Smooth muscle cell (in vitro differentiated cells): ENCODE results near the gene LPIN3. TPM values are rescaled to one million over a fixed set of nuclear protein-coding genes. Genes with fewer than 3 reads are reported as not detected.

Experiments used
- DNase-seq: peaks from one replicate; lab custom pipeline; 2025; ENCODE audit not compliant: unreplicated experiment; lab: John Stamatoyannopoulos, UW
- H2AFZ ChIP-seq: fragments of 200-600 bp; sonication (generic); 2 replicates; pipeline ENCODE4 v1.6.0; 2016; ENCODE audit warnings: antibody characterized with exemption, low read depth, mild to moderate bottlenecking
- H3F3A ChIP-seq: fragments of 200-600 bp; sonication (generic); 2 replicates; pipeline ENCODE4 v1.6.0; 2017; ENCODE audit warnings: antibody characterized with exemption, low read depth
- H3K27ac ChIP-seq: fragments of 200-600 bp; sonication (generic); 2 replicates; pipeline ENCODE4 v1.5.1; 2016; ENCODE audit warnings: low read depth, mild to moderate bottlenecking
- H3K27me3 ChIP-seq: fragments of 200-600 bp; sonication (generic); 2 replicates; pipeline ENCODE4 v1.6.1; 2016; ENCODE audit warnings: low read depth, mild to moderate bottlenecking
- H3K36me3 ChIP-seq: fragments of 200-600 bp; sonication (generic); 2 replicates; pipeline ENCODE4 v1.5.1; 2016; ENCODE audit warnings: low read depth
- H3K4me1 ChIP-seq: fragments of 200-600 bp; sonication (generic); 2 replicates; pipeline ENCODE4 v1.5.1; 2016; ENCODE audit warnings: low read depth
- H3K4me2 ChIP-seq: fragments of 200-600 bp; sonication (generic); 2 replicates; pipeline ENCODE4 v1.6.0; 2016; ENCODE audit warnings: mild to moderate bottlenecking
- H3K4me3 ChIP-seq: fragments of 200-600 bp; sonication (generic); 2 replicates; pipeline ENCODE4 v1.5.1; 2016; ENCODE audit warnings: mild to moderate bottlenecking
- H3K79me2 ChIP-seq: fragments of 200-600 bp; sonication (generic); 2 replicates; pipeline ENCODE4 v1.6.0; 2016; ENCODE audit warnings: low read depth, mild to moderate bottlenecking
- H3K9ac ChIP-seq: fragments of 200-600 bp; sonication (generic); 2 replicates; pipeline ENCODE4 v1.6.0; 2016; ENCODE audit warnings: low read depth
- H3K9me3 ChIP-seq: fragments of 200-600 bp; sonication (generic); replicated peaks from 2 replicates; pipeline ENCODE4 v1.5.1; 2016; ENCODE audit warnings: low read depth
- H4K20me1 ChIP-seq: fragments of 200-600 bp; sonication (generic); 2 replicates; pipeline ENCODE4 v1.6.0; 2016; ENCODE audit warnings: low read depth
- CTCF ChIP-seq: fragments of 200-600 bp; sonication (generic); IDR thresholded peaks from 2 replicates; pipeline ENCODE4 v1.5.1; 2017; ENCODE audit warnings: borderline replicate concordance, mild to moderate bottlenecking, antibody characterized with exemption; ENCODE audit not compliant: insufficient read depth, poor library complexity, severe bottlenecking
- WGBS: methylation state at CpG from one replicate; pipeline ENCODE4 v1.1.7; 2016; ENCODE audit warnings: low lambda C conversion rate; 5-methylcytosine and 5-hydroxymethylcytosine counted together
- polyA plus RNA-seq: library from polyadenylated mRNA; unstranded; fragments of >200 nt; fragmentation: Nextera tagmentation; extraction: Ambion mirVana; gene quantifications from 2 replicates; pipeline ENCODE4 v1.2.1, GENCODE V29; 2016
- total RNA-seq: library from RNA; depleted of rRNA; stranded (reverse); fragments of >200 nt; gene quantifications from 2 replicates; pipeline ENCODE4 v1.2.3, GENCODE V29; 2014

Gene LPIN3
- total and polyA plus RNA-seq, 2 experiments from 2014 or later, result 6.9 to 12.5 TPM

- H3K27me3 ChIP-seq, result no peaks in the 10 kb centered on the region
- no peak overlapping the region for H3K9ac ChIP-seq
- no peak overlapping the region for H3K4me3 ChIP-seq
- no peak for DNase-seq
- 96% methylated on average over 9 of the region's 9 CpGs for WGBS
- no peak overlapping the region for H3K4me2 ChIP-seq
- H3F3A ChIP-seq, result no peaks in the 10 kb centered on the region
- H3K79me2 ChIP-seq, result no peaks in the 10 kb centered on the region
- H2AFZ ChIP-seq, result no peak overlapping the region
- TF ChIP-seq CTCF, result no peak
- H3K9me3 ChIP-seq, result no peaks in the 10 kb centered on the region
- H4K20me1 ChIP-seq, result no peaks in the 10 kb centered on the region
- H3K36me3 ChIP-seq, result no peaks in the 10 kb centered on the region
- no peak overlapping the region for H3K27ac ChIP-seq
- peaks cover 6% of the 10 kb centered on the region for H3K4me1 ChIP-seq
Observed at GRCh38 chr20:41342474-41343464, 2.1 kb downstream of the LPIN3 start.

GRCh38 chr20:41344477-41344876, 3.9 kb downstream of the LPIN3 start:
- H4K20me1 ChIP-seq, result no peaks in the 10 kb centered on the region
- H3K27ac ChIP-seq, result no peak overlapping the region
- H3K9me3 ChIP-seq, result no peaks in the 10 kb centered on the region
- no peaks in the 10 kb centered on the region for H3K27me3 ChIP-seq
- no peaks in the 10 kb centered on the region for H3K36me3 ChIP-seq
- WGBS, result 76% methylated on average over 4 of the region's 4 CpGs
- peaks cover 6% of the 10 kb centered on the region for H3K4me1 ChIP-seq
- H3K9ac ChIP-seq, result no peak overlapping the region
- H3F3A ChIP-seq, result no peaks in the 10 kb centered on the region
- no peak for DNase-seq
- no peak overlapping the region for H3K4me3 ChIP-seq
- no peaks in the 10 kb centered on the region for H3K79me2 ChIP-seq
- peak overlapping the region; percentile 22 for H3K4me2 ChIP-seq
- no peak for TF ChIP-seq CTCF
- H2AFZ ChIP-seq, result no peak overlapping the region

- Histone ChIP-seq H3K36me3 (no peaks in the 10 kb centered on the region), H3K9me3 (no peaks in the 10 kb centered on the region), H3K4me3 (no peak overlapping the region), H3K27ac (no peak overlapping the region), H3K9ac (no peak overlapping the region), H3K79me2 (no peaks in the 10 kb centered on the region), H3K27me3 (no peaks in the 10 kb centered on the region), H3K4me1 (peaks cover 3% of the 10 kb centered on the region), H2AFZ (no peak overlapping the region), H3F3A (no peaks in the 10 kb centered on the region), H4K20me1 (no peaks in the 10 kb centered on the region), H3K4me2 (no peak overlapping the region)
- TF ChIP-seq CTCF, result no peak
- no peak for DNase-seq
- WGBS, result 93% methylated on average over 11 of the region's 11 CpGs
Observed at GRCh38 chr20:41344938-41345728, 4.5 kb downstream of the LPIN3 start.
